Measurements from ENCODE around the gene CYP27B1.

DNA sequence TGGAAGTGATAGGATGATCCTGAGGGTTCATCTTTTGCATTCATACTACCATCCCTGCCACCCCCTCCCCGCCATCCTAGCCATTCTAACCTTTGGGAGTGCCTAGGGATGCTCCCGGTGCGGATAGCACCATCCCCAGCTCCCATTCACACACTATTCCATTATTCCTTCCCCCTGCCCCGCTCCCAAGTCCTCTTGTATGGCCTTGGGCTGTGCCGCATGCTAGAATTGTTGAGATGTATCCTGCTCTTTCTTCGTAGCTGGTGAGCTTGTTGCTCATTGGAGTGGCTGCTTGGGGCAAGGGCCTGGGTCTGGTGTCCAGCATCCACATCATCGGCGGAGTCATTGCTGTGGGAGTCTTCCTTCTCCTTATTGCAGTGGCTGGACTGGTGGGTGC, 21.4 kb downstream of the CYP27B1 start:
- TF ChIP-seq, protein P1, sequence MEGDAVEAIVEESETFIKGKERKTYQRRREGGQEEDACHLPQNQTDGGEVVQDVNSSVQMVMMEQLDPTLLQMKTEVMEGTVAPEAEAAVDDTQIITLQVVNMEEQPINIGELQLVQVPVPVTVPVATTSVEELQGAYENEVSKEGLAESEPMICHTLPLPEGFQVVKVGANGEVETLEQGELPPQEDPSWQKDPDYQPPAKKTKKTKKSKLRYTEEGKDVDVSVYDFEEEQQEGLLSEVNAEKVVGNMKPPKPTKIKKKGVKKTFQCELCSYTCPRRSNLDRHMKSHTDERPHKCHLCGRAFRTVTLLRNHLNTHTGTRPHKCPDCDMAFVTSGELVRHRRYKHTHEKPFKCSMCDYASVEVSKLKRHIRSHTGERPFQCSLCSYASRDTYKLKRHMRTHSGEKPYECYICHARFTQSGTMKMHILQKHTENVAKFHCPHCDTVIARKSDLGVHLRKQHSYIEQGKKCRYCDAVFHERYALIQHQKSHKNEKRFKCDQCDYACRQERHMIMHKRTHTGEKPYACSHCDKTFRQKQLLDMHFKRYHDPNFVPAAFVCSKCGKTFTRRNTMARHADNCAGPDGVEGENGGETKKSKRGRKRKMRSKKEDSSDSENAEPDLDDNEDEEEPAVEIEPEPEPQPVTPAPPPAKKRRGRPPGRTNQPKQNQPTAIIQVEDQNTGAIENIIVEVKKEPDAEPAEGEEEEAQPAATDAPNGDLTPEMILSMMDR (IDR thresholded peaks at IDR 0.05; ENCODE audit: low read length) = no peak
- TF ChIP-seq EZH2 (optimal IDR thresholded peaks at IDR 0.05; ENCODE audit: low read depth, low read length) (no peak), EZH2phosphoT487 (IDR thresholded peaks at IDR 0.05; ENCODE audit: low read length) (no peak)
